Ishikawa (cell line): ENCODE results near the gene SSTR5.

ENCODE experiments used
- CEBPB ChIP-seq: IDR thresholded peaks from 2 replicates; pipeline ENCODE4 v1.6.1; 2012
- CREB1 ChIP-seq: IDR thresholded peaks from 2 replicates; pipeline ENCODE4 v1.6.1; 2012; ENCODE audit warnings: low read depth
- EGR1 ChIP-seq: IDR thresholded peaks from 2 replicates; pipeline ENCODE4 v1.6.1; 2012
- EP300 ChIP-seq: IDR thresholded peaks from 2 replicates; pipeline ENCODE4 v1.6.1; 2012; ENCODE audit warnings: borderline replicate concordance
- FOXM1 ChIP-seq: IDR thresholded peaks from 2 replicates; pipeline ENCODE4 v1.6.1; 2012; ENCODE audit warnings: low read depth, borderline replicate concordance
- MAX ChIP-seq: IDR thresholded peaks from 2 replicates; pipeline ENCODE4 v1.6.1; 2012
- NFIC ChIP-seq: IDR thresholded peaks from 2 replicates; pipeline ENCODE4 v1.6.1; 2012
- RAD21 ChIP-seq: IDR thresholded peaks from 2 replicates; pipeline ENCODE4 v1.6.1; 2012; ENCODE audit warnings: low read depth
- REST ChIP-seq: IDR thresholded peaks from 2 replicates; pipeline ENCODE4 v1.6.1; 2012; ENCODE audit warnings: low read depth, mild to moderate bottlenecking
- TAF1 ChIP-seq: IDR thresholded peaks from 2 replicates; pipeline ENCODE4 v1.6.1; 2012; ENCODE audit warnings: low read depth, mild to moderate bottlenecking
- TCF12 ChIP-seq: IDR thresholded peaks from 2 replicates; pipeline ENCODE4 v1.6.1; 2012; ENCODE audit warnings: low read depth
- TEAD4 ChIP-seq: IDR thresholded peaks from 2 replicates; pipeline ENCODE4 v1.6.1; 2012
- USF1 ChIP-seq: IDR thresholded peaks from 2 replicates; pipeline ENCODE4 v1.6.1; 2012
- YY1 ChIP-seq: IDR thresholded peaks from 2 replicates; pipeline ENCODE4 v1.6.1; 2012; ENCODE audit warnings: low read depth
- ZBTB7A ChIP-seq: IDR thresholded peaks from 2 replicates; pipeline ENCODE4 v1.6.1; 2012; ENCODE audit warnings: low read depth

Gene SSTR5

GRCh38 chr16:1081734-1082265 is 9.3 kb downstream of the SSTR5 start:
- no peak for TF ChIP-seq TEAD4
- no peak for TF ChIP-seq NFIC
- TF ChIP-seq TCF12, result no peak
- TF ChIP-seq REST, result no peak
- no peak for TF ChIP-seq ZBTB7A
- no peak for TF ChIP-seq YY1
- no peak for TF ChIP-seq CEBPB
- no peak for TF ChIP-seq RAD21
- TF ChIP-seq EP300, result no peak
- no peak for TF ChIP-seq FOXM1
- TF ChIP-seq EGR1, result no peak
- TF ChIP-seq USF1, result no peak
- TF ChIP-seq MAX, result no peak
- no peak for TF ChIP-seq CREB1

GRCh38 chr16:1082266-1082951 is 9.9 kb downstream of the SSTR5 start:
- TF ChIP-seq NFIC (no peak), REST (no peak), ZBTB7A (no peak), MAX (no peak), CREB1 (no peak), TEAD4 (no peak), TAF1 (no peak), FOXM1 (no peak), YY1 (no peak), RAD21 (no peak), EP300 (no peak), CEBPB (no peak), EGR1 (no peak)

GRCh38 chr16:1082952-1083675 is 10.6 kb downstream of the SSTR5 start:
- TF ChIP-seq CREB1 (no peak), FOXM1 (no peak), ZBTB7A (no peak), NFIC (no peak), TCF12 (no peak), EP300 (no peak), MAX (no peak)

GRCh38 chr16:1084971-1085370 is 12.4 kb downstream of the SSTR5 start:
- TF ChIP-seq EP300 (no peak), ZBTB7A (no peak), USF1 (no peak), NFIC (no peak), TEAD4 (no peak), MAX (no peak), CEBPB (no peak), CREB1 (no peak), FOXM1 (no peak), EGR1 (no peak), TAF1 (no peak), REST (no peak), RAD21 (no peak), TCF12 (no peak), YY1 (no peak)
